Smooth muscle cell of the brain vasculature (primary cell): ENCODE results near the gene CD84.
"Not testable (repeated sequence)": the region's sequence is repeated elsewhere in the genome, so short reads cannot be mapped to it uniquely, and the experiment has no call there.

ENCODE experiments used
- DNase-seq: peaks from one replicate; pipeline ENCODE4 v3.0.0-alpha.2; 2012; ENCODE audit warnings: low read depth, low spot score

CD84 gene

GRCh38 chr1:160579216-160579701, at the start of gene CD84:
Gene CD84 (minus strand): TSS chr1:160579496. CDS start chr1:160579437, 59 bp downstream.
- DNase-seq: no peak

- DNase-seq: no peak
Observed at GRCh38 chr1:160628799-160629263, 49.5 kb upstream of the CD84 start.

GRCh38 chr1:160627677-160628289, 48.5 kb upstream of the CD84 start:
- DNase-seq: not testable (repeated sequence)

- no peak for DNase-seq
Observed at GRCh38 chr1:160626509-160627342, 47.4 kb upstream of the CD84 start.

- DNase-seq: no peak
Observed at GRCh38 chr1:160625725-160626498, 46.6 kb upstream of the CD84 start.

GRCh38 chr1:160625321-160625720, 46.0 kb upstream of the CD84 start:
- DNase-seq: no peak

GRCh38 chr1:160624464-160624863, 45.2 kb upstream of the CD84 start:
- DNase-seq: no peak

- DNase-seq: no peak
Observed at GRCh38 chr1:160623862-160624261, 44.6 kb upstream of the CD84 start.

- DNase-seq: no peak
Observed at GRCh38 chr1:160623227-160623633, 43.9 kb upstream of the CD84 start.

GRCh38 chr1:160622501-160623226, 43.4 kb upstream of the CD84 start:
- DNase-seq: no peak

- DNase-seq: no peak
Observed at GRCh38 chr1:160621633-160622413, 42.5 kb upstream of the CD84 start.

GRCh38 chr1:160620942-160621632, 41.8 kb upstream of the CD84 start:
- no peak for DNase-seq

GRCh38 chr1:160619742-160620277, 40.5 kb upstream of the CD84 start:
- DNase-seq: no peak

GRCh38 chr1:160618763-160619274, 39.5 kb upstream of the CD84 start:
- DNase-seq: no peak

GRCh38 chr1:160618327-160618726, 39.0 kb upstream of the CD84 start:
- DNase-seq: no peak

- DNase-seq: no peak
Observed at GRCh38 chr1:160615660-160616059, 36.4 kb upstream of the CD84 start.

- no peak for DNase-seq
Observed at GRCh38 chr1:160614410-160614809, 35.1 kb upstream of the CD84 start.

GRCh38 chr1:160612613-160613218, 33.4 kb upstream of the CD84 start:
- DNase-seq: no peak
